ENCODE data around the gene ULBP3.
A peak's percentile ranks its signal among the peaks of the same experiment; 100 is the strongest.
"Not testable (repeated sequence)": the region's sequence is repeated elsewhere in the genome, so short reads cannot be mapped to it uniquely, and the experiment has no call there.

Gene ULBP3

GRCh38 chr6:150075034-150075421, 6.1 kb upstream of the ULBP3 start:
- no peak overlapping the region for H3K27ac ChIP-seq
- TF ChIP-seq CTCF (IDR thresholded peaks at IDR 0.05; ENCODE audit: low read depth, low read length): no peak

GRCh38 chr6:150074396-150075033, 5.6 kb upstream of the ULBP3 start:
- not testable (repeated sequence) for H3K9me3 ChIP-seq (ENCODE audit: severe bottlenecking); H3K4me3 ChIP-seq (ENCODE audit: low read depth, low read length)

More at GRCh38 chr6:150075034-150075421, 6.1 kb upstream of the ULBP3 start:
- no peaks in the 10 kb centered on the region for H3K27me3 ChIP-seq (ENCODE audit: insufficient read depth, low read depth, severe bottlenecking)
- no peak overlapping the region for H3K4me3 ChIP-seq (ENCODE audit: low read depth, low read length)
- no peaks in the 10 kb centered on the region for H3K36me3 ChIP-seq
- DNase-seq: no peak
- no peaks in the 10 kb centered on the region for H3K9me3 ChIP-seq (ENCODE audit: severe bottlenecking)

GRCh38 chr6:150072201-150072600, 3.3 kb upstream of the ULBP3 start:
- H3K36me3 ChIP-seq: no peaks in the 10 kb centered on the region
- H3K9me3 ChIP-seq (ENCODE audit: severe bottlenecking): no peaks in the 10 kb centered on the region
- H3K27ac ChIP-seq: no peak overlapping the region
- no peak overlapping the region for H3K4me3 ChIP-seq (ENCODE audit: low read depth, low read length)
- H3K27me3 ChIP-seq (ENCODE audit: insufficient read depth, low read depth, severe bottlenecking): no peaks in the 10 kb centered on the region
- no peak for DNase-seq
- no peak for TF ChIP-seq CTCF (IDR thresholded peaks at IDR 0.05; ENCODE audit: low read depth, low read length)

More at GRCh38 chr6:150074396-150075033, 5.6 kb upstream of the ULBP3 start:
- not testable (repeated sequence) for H3K27ac ChIP-seq; DNase-seq; H3K36me3 ChIP-seq; H3K27me3 ChIP-seq (ENCODE audit: insufficient read depth, low read depth, severe bottlenecking)

- DNase-seq: no peak
These were observed 1.4 kb upstream of the ULBP3 start for GRCh38 chr6:150070236-150070818.

DNA sequence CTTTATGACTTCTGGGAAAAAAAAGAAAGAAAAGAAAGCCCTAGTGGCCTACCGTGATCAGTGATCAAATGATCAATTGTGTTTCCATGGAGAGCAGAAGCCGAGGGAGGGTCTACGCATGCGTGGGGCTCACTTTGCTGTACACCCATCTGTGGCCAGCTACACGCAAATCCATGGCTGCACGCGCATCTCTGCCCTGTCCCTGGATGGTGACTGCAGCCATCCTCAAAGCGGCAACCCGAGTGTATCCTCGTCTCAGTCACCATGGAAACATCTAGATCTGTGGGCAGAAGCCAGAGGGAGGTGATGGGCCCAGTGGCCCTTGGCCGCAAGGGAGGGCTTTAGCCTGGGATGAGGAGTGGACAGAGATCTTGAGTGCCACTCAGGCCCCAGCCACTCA, 785 bp upstream of the ULBP3 start:
- no peaks in the 10 kb centered on the region for H3K9me3 ChIP-seq (ENCODE audit: severe bottlenecking)

More at GRCh38 chr6:150070236-150070818, 1.4 kb upstream of the ULBP3 start:
- H3K36me3 ChIP-seq: no peaks in the 10 kb centered on the region
- TF ChIP-seq CTCF (IDR thresholded peaks at IDR 0.05; ENCODE audit: low read depth, low read length): no peak
- no peak overlapping the region for H3K27ac ChIP-seq
- no peak overlapping the region for H3K4me3 ChIP-seq (ENCODE audit: low read depth, low read length)
- H3K27me3 ChIP-seq (ENCODE audit: insufficient read depth, low read depth, severe bottlenecking): no peaks in the 10 kb centered on the region
- no peaks in the 10 kb centered on the region for H3K9me3 ChIP-seq (ENCODE audit: severe bottlenecking)

DNA sequence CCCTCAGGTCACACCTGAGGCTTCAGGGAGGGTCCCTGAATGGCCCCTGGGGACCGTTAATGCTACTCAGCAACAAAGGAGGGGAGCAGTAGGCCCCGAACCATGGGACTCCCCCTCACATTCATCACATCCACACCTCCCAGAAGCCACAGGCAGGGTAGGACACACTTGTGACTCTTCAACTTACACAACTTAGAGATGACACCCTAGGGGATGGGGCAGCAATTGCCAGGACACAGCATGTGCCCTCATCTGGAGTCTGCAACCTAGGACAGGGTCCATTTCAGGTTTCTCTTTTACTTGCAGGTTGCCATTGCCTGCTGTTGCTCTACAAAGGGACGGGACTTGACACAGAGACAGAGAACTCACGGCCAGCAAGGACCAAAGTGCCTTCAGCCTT, 770 bp downstream of the ULBP3 start:
- H3K27ac ChIP-seq: no peak overlapping the region
- no peak for DNase-seq
- peak overlapping the region; percentile 65 for H3K4me3 ChIP-seq (ENCODE audit: low read depth, low read length)
- no peaks in the 10 kb centered on the region for H3K36me3 ChIP-seq
- H3K27me3 ChIP-seq (ENCODE audit: insufficient read depth, low read depth, severe bottlenecking): no peaks in the 10 kb centered on the region
- no peak for TF ChIP-seq CTCF (IDR thresholded peaks at IDR 0.05; ENCODE audit: low read depth, low read length)
- H3K9me3 ChIP-seq (ENCODE audit: severe bottlenecking): no peaks in the 10 kb centered on the region

More for the DNA sequence above, 785 bp upstream of the ULBP3 start:
- peak overlapping the region; percentile 65 for H3K4me3 ChIP-seq (ENCODE audit: low read depth, low read length)
- peak overlapping the region; percentile 56 for H3K27ac ChIP-seq
- DNase-seq: peak; percentile 83
- no peaks in the 10 kb centered on the region for H3K27me3 ChIP-seq (ENCODE audit: insufficient read depth, low read depth, severe bottlenecking)
- no peak for TF ChIP-seq CTCF (IDR thresholded peaks at IDR 0.05; ENCODE audit: low read depth, low read length)
- H3K36me3 ChIP-seq: no peaks in the 10 kb centered on the region

Measured in WERI-Rb-1 (cell line).